GM21619 (cell line): Measurements from ENCODE around the gene BNC2.

Experiments
- ATAC-seq: cut with Tn5 transposase; IDR thresholded peaks from one replicate; pipeline ENCODE4 v1.9.1; 2021; ENCODE audit not compliant: unreplicated experiment

Gene BNC2

DNA sequence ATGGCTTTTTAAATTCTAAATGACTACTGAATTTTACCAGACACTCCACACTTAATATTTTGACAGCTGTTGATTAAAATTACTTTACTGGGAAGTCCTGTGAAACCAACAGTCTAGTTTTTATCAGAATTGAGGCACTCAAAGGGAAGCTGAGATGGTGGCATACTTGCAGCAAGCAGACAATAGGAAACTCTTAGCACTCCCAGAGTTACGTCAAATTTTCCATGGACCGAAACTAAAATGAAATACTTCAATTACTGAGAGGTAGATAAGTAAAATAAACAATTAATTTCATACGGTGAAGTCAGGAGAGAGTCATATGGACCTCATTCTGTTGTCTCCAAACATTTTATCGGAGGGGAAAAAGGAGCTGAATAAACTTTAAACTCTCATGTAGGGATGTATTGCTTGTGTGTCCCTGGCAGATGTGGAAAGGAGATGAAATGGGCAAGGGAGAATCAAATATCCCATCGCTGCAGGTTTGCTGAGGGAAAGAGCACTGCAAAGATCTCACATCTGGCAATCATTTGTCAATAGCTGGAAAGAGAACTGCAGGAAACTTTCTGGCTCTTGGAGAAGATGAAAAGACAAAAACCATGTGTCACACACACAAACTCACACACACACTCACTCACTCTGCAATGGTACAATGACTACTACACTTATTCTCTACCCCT lies 189.4 kb downstream of the BNC2 start:
- no peak for ATAC-seq

- no peak for ATAC-seq
Observed at GRCh38 chr9:16680541-16680940, 189.9 kb downstream of the BNC2 start.

GRCh38 chr9:16679327-16679821 lies 191.1 kb downstream of the BNC2 start:
- ATAC-seq = no peak

DNA sequence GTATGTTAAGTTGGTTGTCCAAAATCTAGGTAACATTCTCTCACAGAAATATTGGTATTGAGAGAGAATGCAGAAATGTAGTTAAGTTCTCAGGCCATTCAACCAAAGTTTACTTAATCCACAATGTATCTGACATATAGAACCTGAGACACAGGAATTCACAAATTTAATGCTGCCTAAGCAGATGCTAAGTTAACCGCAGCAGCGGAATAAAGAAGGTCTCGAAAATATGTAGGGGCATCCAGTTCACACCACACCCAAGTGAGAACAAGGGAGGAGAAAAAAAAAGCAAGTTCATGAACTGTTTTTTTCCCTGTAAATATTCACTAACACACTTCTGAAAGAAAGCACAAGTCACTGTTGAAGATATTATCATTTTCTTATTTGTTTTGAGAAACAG lies 194.0 kb downstream of the BNC2 start:
- ATAC-seq = no peak

- ATAC-seq = no peak
Observed at GRCh38 chr9:16675131-16675530, 195.3 kb downstream of the BNC2 start.

DNA sequence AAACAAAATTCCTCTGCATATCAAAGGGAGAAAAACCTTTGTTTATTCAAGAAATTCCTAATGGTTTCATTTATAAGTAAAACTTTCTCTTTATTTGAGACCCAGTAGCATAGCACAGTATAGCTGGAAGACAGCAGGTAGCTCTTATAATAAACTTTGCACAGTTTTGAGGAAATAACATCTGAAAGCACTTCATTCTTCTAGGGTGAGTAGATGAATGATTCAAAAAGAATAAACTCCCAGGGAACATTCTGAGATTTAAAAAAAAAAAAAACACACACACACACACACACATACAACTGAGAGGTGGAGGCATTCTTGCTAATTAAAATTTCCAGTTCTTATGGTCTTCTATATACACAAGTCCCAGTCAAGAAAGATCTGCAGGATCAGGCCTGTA lies 197.3 kb downstream of the BNC2 start:
- ATAC-seq = no peak

DNA sequence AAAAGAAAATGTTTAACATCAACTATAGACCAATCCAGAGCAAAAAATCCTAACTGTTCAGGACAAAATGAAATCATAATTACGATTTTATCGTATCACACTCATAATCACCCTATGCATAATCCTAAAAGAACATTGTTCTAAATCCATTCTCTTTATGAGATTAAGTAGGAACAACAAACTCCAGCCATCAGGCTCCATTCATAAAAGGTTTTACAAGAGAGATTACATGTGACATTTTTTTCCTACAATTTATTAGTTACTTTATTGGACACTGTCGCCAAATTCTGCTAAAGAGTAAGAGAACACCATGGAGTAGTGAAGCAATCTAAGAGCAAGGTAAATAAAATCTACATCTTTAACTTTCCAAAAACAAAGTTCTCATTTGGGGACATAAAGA lies 198.0 kb downstream of the BNC2 start:
- no peak for ATAC-seq

GRCh38 chr9:16671591-16672137 lies 198.8 kb downstream of the BNC2 start:
- ATAC-seq = no peak

DNA sequence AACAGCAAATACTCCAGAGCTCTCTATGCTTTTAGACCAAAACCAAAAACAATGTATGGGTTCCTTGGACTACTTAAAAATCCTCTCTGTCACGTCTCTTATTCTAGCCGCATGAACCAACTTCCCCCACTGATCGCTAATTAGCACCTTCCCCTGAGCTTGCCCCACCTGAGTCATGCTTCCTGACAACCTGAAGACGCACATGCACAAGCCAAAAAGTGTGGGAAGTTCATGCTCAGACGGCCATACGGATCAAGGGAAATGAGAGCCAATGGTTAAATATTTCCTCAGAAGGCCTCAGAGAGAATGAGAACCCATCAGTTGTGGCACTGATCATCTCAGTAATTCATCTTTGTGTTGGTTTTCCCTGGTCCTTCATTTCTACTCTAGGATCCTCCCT lies 199.7 kb downstream of the BNC2 start:
- no peak for ATAC-seq

DNA sequence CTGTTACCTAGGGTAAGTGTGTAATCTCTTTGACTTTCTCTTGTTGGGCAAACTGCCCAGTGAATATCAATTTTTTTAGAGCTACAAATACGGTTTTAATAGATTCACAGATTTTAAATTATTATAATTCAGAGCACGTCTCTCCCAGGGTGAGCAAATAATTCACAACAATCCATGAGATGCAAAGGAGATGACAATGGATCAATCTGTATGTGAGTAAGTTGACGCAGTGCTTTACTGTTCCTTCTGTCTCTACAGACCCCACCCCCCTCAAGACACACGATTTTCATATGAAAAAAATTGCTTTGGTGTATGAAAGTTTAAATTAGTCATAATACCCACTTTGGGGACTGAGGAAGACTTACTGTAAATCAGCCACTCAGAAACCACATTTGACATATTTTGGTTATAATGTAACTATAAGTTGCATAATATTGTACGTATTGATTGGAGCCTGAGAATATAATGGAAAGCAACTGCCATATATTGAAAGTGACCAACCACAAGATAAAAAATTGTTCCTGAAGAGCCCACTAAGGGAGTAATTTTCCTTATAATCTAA lies 201.7 kb downstream of the BNC2 start:
- ATAC-seq = no peak

DNA sequence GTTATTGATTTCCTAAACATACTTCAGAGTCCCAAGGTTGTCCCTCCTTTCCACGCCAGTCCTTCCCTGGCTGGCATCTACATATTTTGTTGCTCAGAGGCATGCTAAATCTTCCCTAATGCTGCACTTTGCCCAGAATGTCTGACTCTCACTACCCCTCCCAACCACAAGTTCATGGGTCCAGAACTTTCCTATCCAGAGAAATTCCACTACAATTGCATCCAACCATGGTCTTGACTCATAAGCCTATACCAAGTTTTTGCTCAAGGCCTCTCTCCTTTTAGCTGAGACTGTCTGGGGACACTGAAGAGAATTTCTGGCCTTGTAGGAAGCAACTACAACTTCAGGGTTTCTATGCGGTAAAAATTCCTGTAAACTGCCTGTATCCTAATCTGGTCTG lies 206.3 kb downstream of the BNC2 start:
- no peak for ATAC-seq

DNA sequence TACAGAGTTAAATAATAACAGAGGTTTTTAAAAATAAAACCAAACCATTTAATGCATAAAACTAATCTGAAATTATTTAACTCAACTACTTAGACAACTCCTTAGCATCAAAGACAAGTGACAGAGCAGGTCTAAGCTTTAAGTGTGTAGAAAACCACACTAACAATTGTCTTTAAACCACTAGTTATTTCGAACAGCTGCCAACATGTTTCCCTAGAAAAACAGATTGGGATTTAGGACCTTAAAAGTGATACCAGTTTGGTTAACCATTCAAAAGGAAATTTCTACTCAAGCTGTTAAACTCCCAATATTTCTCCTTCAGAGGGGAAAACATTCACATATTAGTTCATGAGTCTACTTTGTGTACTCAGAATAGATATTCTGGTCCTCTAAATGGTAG lies 208.7 kb downstream of the BNC2 start:
- ATAC-seq = no peak

DNA sequence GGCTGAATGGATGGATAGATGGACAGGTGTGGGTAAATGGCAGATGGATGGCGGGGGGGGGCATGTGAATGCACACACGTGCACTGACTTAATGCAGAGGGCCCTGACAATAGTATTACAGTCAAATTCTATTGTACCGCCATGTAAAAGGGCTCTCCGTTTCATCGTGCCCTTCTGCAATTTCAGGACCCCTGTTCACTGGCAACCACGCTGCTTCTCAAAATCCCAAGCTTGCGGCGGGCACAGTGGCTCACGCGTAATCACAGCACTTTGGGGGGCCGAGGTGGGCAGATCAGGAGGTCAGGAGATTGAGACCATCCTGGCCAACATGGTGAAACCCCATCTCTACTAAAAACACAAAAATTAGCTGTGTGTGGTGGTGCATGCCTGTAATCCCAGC lies 211.4 kb downstream of the BNC2 start:
- ATAC-seq = no peak

GRCh38 chr9:16656432-16657169 lies 213.9 kb downstream of the BNC2 start:
- ATAC-seq = no peak

DNA sequence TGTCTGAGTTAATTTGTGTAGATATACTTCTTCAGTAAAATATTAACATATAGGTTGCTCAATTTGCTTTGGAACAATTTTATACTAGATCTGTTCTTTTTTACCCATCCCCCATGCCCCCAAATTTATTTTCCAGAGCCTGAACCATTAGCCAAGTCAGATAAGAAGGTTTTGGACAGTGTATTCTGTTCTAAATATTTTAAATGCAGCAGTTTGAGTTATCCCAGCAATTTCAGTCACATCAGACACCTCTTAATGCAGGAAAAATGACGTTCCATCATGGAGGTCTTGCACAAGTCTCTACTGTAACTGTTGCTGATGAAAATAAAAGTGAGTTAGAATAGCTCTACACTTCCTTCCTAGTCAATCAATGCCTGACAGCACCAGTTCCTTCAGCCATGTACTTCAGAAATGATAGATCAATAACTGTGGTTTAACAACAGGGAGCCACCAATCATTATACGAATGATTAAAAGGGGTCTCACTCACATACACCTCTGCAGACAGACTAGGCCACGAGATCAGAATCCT lies 215.8 kb downstream of the BNC2 start:
- no peak for ATAC-seq

DNA sequence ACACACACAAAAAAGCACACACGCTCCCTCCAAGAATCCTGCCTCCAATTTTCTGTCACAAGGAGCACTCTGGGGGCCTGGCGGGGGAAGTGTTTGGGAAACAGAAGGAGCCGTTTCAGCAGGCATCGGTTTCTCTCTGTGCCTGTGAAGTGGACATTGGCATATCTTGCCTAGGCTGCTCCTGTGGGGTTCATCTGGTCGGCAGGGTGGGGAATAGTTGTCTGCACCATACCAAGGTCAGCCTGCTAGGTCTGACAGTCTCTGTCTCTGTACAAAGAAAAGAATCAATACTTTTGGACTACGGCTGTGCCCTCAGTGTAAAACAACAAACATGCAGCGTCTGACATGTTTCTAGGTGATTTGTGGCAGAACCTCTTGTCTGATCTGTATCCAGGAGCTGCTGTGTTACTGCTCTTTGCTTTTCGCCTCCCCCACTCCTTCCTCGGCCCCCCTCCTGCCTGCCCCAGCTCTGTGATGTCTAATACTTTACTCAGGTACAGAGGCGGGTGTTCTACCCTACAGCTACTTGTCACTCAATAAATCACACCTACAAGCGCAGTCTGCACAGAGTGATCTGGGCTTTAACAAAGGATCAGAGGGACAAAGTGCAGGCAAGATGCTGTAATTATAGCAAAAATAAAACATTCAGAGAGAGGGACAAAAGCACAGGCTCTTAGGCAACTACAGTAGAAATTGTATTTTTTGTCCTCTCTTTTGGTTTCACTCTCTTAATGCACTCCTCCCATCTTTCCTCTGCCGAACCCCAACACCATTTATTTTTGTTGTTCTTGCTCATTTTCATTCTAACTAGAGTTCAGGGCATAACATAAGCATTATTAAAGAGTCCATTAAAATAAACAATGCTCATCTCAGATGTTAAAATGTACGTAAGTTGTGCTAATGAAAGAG lies 216.7 kb downstream of the BNC2 start:
- no peak for ATAC-seq

DNA sequence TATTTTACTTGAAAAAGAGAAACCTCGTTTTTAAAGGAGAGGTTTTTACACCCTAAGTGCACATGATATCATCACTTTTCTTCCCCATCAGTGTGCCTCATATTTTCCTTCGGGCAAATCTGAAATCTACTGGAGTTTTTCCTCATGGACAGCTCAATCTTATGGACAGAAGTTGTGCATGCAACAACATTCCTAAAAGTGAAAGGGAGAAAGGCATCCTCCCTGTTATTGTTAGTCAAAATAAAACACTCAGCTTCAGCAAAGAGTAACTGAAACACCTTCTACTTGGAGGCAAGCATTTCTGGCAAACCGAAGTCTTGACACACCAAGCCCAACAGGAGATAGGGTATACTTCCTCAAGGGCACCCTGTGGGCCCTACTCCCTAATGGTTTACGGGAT lies 217.9 kb downstream of the BNC2 start:
- no peak for ATAC-seq

- ATAC-seq = no peak
Observed at GRCh38 chr9:16651446-16651964, 219.0 kb downstream of the BNC2 start.

DNA sequence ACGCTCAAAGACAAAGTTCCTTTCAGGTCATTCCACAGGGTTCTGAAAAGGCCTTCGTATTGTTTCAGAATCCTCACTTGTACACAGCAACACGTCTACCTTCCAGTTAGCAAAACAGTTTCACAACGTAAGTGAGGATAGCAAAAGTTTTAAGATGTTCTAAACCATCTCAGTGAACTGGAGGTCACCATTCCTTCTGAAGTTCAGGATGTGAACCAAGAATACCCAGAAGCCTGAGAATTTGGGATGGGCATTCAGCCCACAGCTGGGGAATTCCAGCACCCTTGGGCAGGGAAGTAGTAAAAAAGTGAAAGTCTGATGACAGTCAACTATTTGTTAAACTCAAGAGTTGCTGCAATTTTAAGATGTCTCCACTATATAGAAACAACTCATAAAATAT lies 224.5 kb downstream of the BNC2 start:
- no peak for ATAC-seq

GRCh38 chr9:16642421-16643109 lies 227.9 kb downstream of the BNC2 start:
- ATAC-seq = no peak
